SK-N-SH treated with all-trans-retinoic acid at 6 μM for 48 hours (cell line): ENCODE measurements around the gene TEX11.

ENCODE experiments used
- CSDC2 ChIP-seq: fragments of 250-450 bp; sonication (Bioruptor Pico); IDR thresholded peaks from 2 replicates; pipeline ENCODE4 v1.5.0; 2020; ENCODE audit warnings: mild to moderate bottlenecking, moderate library complexity
- ESRRG ChIP-seq: fragments of 250-450 bp; sonication (Bioruptor Pico); IDR thresholded peaks from 2 replicates; pipeline ENCODE4 v1.6.1; 2021; ENCODE audit warnings: mild to moderate bottlenecking
- ISL1 ChIP-seq: fragments of 250-450 bp; sonication (Bioruptor Pico); IDR thresholded peaks from 2 replicates; pipeline ENCODE4 v2.1.2; 2022; ENCODE audit warnings: mild to moderate bottlenecking, moderate library complexity
- OSR1 ChIP-seq: fragments of 250-450 bp; sonication (Bioruptor Pico); IDR thresholded peaks from 2 replicates; pipeline ENCODE4 v1.8.0; 2022; ENCODE audit warnings: moderate library complexity, mild to moderate bottlenecking, inconsistent platforms
- ZC3H10 ChIP-seq: fragments of 250-450 bp; sonication (Bioruptor Pico); IDR thresholded peaks from 2 replicates; pipeline ENCODE4 v1.5.1; 2021; ENCODE audit warnings: mild to moderate bottlenecking, moderate library complexity
- ZFP3 ChIP-seq: fragments of 250-450 bp; sonication (Bioruptor Pico); IDR thresholded peaks from 2 replicates; pipeline ENCODE4 v1.5.0; 2020; ENCODE audit warnings: mild to moderate bottlenecking, moderate library complexity
- TF ChIP-seq, protein P1 (sequence below): fragments of 250-450 bp; sonication (Bioruptor Pico); IDR thresholded peaks from 2 replicates; pipeline ENCODE4 v1.8.0; 2021; ENCODE audit warnings: low read depth, mild to moderate bottlenecking, moderate library complexity, borderline replicate concordance
- TF ChIP-seq, protein P2 (sequence below): fragments of 250-450 bp; sonication (Bioruptor Pico); IDR thresholded peaks from 2 replicates; pipeline ENCODE4 v1.8.0; 2020; ENCODE audit warnings: mild to moderate bottlenecking, moderate library complexity, borderline replicate concordance
- TF ChIP-seq, protein P3 (sequence below): fragments of 250-450 bp; sonication (Bioruptor Pico); IDR thresholded peaks from 2 replicates; pipeline ENCODE4 v1.5.1; 2021; ENCODE audit warnings: mild to moderate bottlenecking, moderate library complexity
- TF ChIP-seq, protein P4 (sequence below): fragments of 250-450 bp; sonication (Bioruptor Pico); IDR thresholded peaks from 2 replicates; pipeline ENCODE4 v1.5.1; 2020; ENCODE audit warnings: low read depth, mild to moderate bottlenecking, moderate library complexity

DNA sequence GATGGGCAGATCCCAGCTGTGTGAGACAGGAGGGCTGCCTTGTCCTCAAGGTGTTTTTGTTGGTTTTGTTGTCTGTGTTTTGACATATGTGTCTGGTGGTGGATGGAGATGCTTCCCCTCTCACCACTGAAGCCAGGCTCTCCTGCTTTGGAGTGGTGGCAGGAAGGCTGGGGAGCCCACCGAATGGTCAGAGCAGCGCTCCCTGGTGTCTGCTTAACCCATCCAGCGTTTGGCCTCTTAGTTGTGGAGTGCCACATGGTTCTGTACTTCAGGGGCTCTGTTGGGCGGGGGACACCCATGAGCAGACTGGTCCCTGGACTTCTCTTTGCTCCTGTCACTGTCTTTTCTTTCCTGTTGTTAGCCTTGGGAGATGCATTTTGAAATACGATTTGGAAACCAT, 412.0 kb downstream of the TEX11 start:
- TF ChIP-seq ISL1 (CRISPR knock-in tag) (no peak), ESRRG (CRISPR knock-in tag) (no peak), CSDC2 (CRISPR knock-in tag) (no peak), OSR1 (CRISPR knock-in tag) (no peak), ZFP3 (CRISPR knock-in tag) (no peak), ZC3H10 (no peak)
- TF ChIP-seq, protein P1, sequence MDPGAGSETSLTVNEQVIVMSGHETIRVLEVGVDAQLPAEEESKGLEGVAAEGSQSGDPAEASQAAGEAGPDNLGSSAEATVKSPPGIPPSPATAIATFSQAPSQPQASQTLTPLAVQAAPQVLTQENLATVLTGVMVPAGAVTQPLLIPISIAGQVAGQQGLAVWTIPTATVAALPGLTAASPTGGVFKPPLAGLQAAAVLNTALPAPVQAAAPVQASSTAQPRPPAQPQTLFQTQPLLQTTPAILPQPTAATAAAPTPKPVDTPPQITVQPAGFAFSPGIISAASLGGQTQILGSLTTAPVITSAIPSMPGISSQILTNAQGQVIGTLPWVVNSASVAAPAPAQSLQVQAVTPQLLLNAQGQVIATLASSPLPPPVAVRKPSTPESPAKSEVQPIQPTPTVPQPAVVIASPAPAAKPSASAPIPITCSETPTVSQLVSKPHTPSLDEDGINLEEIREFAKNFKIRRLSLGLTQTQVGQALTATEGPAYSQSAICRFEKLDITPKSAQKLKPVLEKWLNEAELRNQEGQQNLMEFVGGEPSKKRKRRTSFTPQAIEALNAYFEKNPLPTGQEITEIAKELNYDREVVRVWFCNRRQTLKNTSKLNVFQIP (CRISPR knock-in tag): no peak
- TF ChIP-seq, protein P2, sequence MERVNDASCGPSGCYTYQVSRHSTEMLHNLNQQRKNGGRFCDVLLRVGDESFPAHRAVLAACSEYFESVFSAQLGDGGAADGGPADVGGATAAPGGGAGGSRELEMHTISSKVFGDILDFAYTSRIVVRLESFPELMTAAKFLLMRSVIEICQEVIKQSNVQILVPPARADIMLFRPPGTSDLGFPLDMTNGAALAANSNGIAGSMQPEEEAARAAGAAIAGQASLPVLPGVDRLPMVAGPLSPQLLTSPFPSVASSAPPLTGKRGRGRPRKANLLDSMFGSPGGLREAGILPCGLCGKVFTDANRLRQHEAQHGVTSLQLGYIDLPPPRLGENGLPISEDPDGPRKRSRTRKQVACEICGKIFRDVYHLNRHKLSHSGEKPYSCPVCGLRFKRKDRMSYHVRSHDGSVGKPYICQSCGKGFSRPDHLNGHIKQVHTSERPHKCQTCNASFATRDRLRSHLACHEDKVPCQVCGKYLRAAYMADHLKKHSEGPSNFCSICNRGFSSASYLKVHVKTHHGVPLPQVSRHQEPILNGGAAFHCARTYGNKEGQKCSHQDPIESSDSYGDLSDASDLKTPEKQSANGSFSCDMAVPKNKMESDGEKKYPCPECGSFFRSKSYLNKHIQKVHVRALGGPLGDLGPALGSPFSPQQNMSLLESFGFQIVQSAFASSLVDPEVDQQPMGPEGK (CRISPR knock-in tag): no peak
- TF ChIP-seq, protein P3, sequence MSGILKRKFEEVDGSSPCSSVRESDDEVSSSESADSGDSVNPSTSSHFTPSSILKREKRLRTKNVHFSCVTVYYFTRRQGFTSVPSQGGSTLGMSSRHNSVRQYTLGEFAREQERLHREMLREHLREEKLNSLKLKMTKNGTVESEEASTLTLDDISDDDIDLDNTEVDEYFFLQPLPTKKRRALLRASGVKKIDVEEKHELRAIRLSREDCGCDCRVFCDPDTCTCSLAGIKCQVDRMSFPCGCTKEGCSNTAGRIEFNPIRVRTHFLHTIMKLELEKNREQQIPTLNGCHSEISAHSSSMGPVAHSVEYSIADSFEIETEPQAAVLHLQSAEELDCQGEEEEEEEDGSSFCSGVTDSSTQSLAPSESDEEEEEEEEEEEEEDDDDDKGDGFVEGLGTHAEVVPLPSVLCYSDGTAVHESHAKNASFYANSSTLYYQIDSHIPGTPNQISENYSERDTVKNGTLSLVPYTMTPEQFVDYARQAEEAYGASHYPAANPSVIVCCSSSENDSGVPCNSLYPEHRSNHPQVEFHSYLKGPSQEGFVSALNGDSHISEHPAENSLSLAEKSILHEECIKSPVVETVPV (CRISPR knock-in tag): no peak
- TF ChIP-seq, protein P4, sequence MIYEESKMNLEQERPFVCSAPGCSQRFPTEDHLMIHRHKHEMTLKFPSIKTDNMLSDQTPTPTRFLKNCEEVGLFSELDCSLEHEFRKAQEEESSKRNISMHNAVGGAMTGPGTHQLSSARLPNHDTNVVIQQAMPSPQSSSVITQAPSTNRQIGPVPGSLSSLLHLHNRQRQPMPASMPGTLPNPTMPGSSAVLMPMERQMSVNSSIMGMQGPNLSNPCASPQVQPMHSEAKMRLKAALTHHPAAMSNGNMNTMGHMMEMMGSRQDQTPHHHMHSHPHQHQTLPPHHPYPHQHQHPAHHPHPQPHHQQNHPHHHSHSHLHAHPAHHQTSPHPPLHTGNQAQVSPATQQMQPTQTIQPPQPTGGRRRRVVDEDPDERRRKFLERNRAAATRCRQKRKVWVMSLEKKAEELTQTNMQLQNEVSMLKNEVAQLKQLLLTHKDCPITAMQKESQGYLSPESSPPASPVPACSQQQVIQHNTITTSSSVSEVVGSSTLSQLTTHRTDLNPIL (CRISPR knock-in tag): no peak
